Stimulated activated CD8-positive, alpha-beta memory T cell treated with anti-CD3 and anti-CD28 coated beads, Interleukin-12 subunit alpha, Interleukin-12 subunit beta, amount 100 ng/mL, for 1 hour (primary cell): ENCODE measurements around the gene CLEC19A.

ENCODE experiments used
- DNase-seq: peaks from one replicate; pipeline ENCODE4 v3.0.0-alpha.2; 2020; ENCODE audit warnings: low read depth

CLEC19A gene

GRCh38 chr16:19285431-19285830 is at the start of gene CLEC19A:
Gene CLEC19A (plus strand): TSS chr16:19285731. CDS start chr16:19285852, 121 bp downstream.
- no peak for DNase-seq

GRCh38 chr16:19235886-19236285 is 49.6 kb upstream of the CLEC19A start:
- DNase-seq, result no peak

GRCh38 chr16:19236561-19237209 is 48.8 kb upstream of the CLEC19A start:
- no peak for DNase-seq

GRCh38 chr16:19238406-19238805 is 47.1 kb upstream of the CLEC19A start:
- no peak for DNase-seq

- DNase-seq, result no peak
Measured at GRCh38 chr16:19239511-19240155, 45.9 kb upstream of the CLEC19A start.

GRCh38 chr16:19240494-19240893 is 45.0 kb upstream of the CLEC19A start:
- no peak for DNase-seq

GRCh38 chr16:19241512-19241911 is 44.0 kb upstream of the CLEC19A start:
- no peak for DNase-seq

GRCh38 chr16:19242186-19242585 is 43.3 kb upstream of the CLEC19A start:
- DNase-seq, result no peak

- DNase-seq, result no peak
Measured at GRCh38 chr16:19242987-19243575, 42.5 kb upstream of the CLEC19A start.

GRCh38 chr16:19245326-19245925 is 40.1 kb upstream of the CLEC19A start:
- DNase-seq, result no peak

- DNase-seq, result no peak
Measured at GRCh38 chr16:19252904-19253303, 32.6 kb upstream of the CLEC19A start.

- DNase-seq, result no peak
Measured at GRCh38 chr16:19254611-19255010, 30.9 kb upstream of the CLEC19A start.

GRCh38 chr16:19264123-19264673 is 21.3 kb upstream of the CLEC19A start:
- no peak for DNase-seq

GRCh38 chr16:19265380-19265930 is 20.1 kb upstream of the CLEC19A start:
- DNase-seq, result no peak

- DNase-seq, result no peak
Measured at GRCh38 chr16:19266774-19267173, 18.8 kb upstream of the CLEC19A start.

- DNase-seq, result no peak
Measured at GRCh38 chr16:19269098-19269497, 16.4 kb upstream of the CLEC19A start.

GRCh38 chr16:19274165-19274797 is 11.2 kb upstream of the CLEC19A start:
- no peak for DNase-seq

GRCh38 chr16:19278403-19278802 is 7.1 kb upstream of the CLEC19A start:
- no peak for DNase-seq

- no peak for DNase-seq
Measured at GRCh38 chr16:19281246-19281645, 4.3 kb upstream of the CLEC19A start.

- no peak for DNase-seq
Measured at GRCh38 chr16:19282101-19282500, 3.4 kb upstream of the CLEC19A start.

GRCh38 chr16:19283637-19284036 is 1.9 kb upstream of the CLEC19A start:
- no peak for DNase-seq

GRCh38 chr16:19284207-19284606 is 1.3 kb upstream of the CLEC19A start:
- no peak for DNase-seq
